GM12873 (cell line): Measurements from ENCODE around the gene NUDT4.

ENCODE experiments used
- CTCF ChIP-seq: IDR thresholded peaks from 2 replicates; pipeline ENCODE4 v1.5.1; 2012; ENCODE audit warnings: low read depth, mild to moderate bottlenecking, moderate library complexity, low read length, control low read depth; ENCODE audit not compliant: insufficient read depth; ENCODE audit errors: missing control alignments

NUDT4 gene

DNA sequence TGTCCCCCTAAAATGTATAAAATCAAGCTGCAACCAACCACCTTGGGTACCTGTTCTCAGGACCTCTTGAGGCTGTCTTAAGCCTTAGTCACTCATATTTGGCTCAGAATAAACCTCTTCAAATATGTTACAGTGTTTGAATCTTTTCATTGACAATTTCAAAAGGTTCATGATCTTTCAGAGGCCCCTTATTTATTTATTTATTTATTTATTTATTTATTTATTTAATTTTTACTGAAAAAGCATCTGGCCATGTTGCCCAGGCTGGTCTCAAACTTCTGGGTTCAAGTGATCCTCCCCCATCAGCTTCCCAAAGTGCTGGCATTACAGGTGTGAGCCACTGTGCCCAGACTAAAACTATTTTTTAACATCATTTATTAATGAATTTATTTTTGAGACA lies 8.2 kb upstream of the NUDT4 start:
- no peak for TF ChIP-seq CTCF

- no peak for TF ChIP-seq CTCF
Measured at GRCh38 chr12:93370947-93371346, 6.8 kb upstream of the NUDT4 start.

DNA sequence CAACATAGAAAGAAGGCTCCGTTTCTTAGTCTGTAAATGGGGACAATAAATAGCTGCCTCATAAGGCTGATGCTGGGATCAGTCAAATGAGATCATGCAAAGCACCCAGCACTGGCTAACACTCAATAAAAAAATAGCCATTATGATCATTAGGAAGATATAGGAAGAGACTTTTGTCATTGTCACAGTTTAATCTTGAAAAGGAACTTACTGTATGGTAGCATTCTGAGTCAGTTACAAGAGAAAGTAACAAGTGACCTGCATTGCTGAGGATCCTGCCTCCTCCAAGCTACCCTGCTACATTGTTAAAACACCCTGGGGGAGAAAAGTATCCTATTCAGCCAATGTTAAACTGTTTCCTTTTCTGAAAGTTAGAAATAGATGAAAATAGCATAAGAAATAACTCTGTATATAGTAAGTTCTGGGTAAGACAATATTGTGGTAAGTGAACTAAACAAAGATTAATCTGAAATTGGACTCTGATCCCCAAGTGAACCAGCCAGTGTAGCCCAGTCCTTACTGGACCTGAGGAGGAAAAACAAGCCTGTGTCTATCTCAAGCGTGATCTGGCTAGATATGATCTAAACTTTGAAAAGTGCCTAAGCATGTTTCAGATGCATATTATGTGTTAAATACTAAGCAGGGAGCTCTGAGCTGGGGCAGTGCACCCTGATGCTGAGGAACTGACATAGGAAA lies 3.6 kb upstream of the NUDT4 start:
- no peak for TF ChIP-seq CTCF

DNA sequence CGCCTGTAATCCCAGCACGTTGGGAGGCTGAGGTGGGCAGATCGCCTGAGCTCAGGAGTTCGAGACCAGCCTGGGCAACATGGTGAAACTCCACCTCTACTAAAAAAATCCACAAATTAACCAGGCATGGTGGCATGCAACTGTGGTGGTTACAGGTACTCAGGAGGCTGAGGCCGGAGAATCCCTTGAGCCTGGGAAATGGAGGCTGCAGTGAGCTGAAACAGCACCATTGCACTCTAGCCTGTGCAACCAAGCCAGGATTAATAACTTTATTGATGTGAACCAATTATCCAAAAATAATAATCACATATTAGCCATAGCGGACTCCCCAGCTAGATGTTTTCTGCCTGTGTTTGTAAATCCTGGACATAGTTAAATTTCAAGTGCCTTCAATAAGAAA lies 1.8 kb upstream of the NUDT4 start:
- TF ChIP-seq CTCF, result no peak

- no peak for TF ChIP-seq CTCF
Measured at GRCh38 chr12:93376436-93377251, 1.1 kb upstream of the NUDT4 start.

GRCh38 chr12:93378998-93379325 lies 1.2 kb downstream of the NUDT4 start:
- TF ChIP-seq CTCF, result no peak

- no peak for TF ChIP-seq CTCF
Measured at GRCh38 chr12:93379326-93379980, 1.7 kb downstream of the NUDT4 start.
